ENCODE results near the gene TRIM9.
A peak's percentile ranks its signal among the peaks of the same experiment; 100 is the strongest.
"Not testable (repeated sequence)": the region's sequence is repeated elsewhere in the genome, so short reads cannot be mapped to it uniquely, and the experiment has no call there.

The TRIM9 gene

DNA sequence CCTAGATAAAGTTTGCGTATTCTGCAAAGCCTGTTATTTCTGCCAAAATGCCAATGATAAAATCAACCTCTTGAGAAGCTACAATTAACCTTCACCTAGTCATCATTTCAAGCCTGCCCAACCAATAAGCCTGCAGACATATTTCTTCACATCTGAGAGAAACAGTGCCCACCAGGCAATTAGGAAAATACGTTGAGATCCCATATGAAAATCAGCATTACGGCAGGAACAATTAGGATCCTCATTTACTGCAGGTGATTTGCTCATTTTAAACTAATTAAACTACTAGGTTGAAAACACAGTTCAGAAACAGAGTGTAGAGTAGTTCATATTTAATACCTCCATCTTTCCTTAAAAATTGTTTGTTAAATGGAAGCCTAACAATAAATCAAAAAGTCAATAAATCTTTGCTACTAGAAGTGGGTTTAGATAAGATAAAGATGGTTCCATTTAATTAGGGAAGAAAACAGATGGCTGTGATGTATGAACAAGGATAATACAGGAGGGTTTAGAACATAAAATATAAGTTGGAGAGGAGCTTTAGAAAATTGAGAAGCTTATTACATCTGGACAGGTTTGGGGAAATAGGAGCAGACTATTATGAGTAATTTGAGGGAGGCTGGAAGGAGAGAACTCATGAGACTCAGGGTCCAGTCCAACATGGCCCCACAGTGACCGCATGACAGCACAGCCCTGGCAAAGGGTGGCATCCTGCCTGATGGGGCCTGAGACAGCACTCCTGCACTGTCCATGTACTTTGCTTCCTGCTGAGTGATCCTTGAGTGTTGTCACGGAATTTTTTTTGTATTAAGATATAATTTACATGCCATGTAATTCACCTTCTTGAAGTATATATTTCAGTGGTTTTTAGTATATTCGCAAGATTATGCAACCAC lies 123.8 kb downstream of the TRIM9 start:
- no peak for TF ChIP-seq Cebpa-rat (IDR thresholded peaks at IDR 0.05)
- no peaks in the 10 kb centered on the region for H4K20me1 ChIP-seq

DNA sequence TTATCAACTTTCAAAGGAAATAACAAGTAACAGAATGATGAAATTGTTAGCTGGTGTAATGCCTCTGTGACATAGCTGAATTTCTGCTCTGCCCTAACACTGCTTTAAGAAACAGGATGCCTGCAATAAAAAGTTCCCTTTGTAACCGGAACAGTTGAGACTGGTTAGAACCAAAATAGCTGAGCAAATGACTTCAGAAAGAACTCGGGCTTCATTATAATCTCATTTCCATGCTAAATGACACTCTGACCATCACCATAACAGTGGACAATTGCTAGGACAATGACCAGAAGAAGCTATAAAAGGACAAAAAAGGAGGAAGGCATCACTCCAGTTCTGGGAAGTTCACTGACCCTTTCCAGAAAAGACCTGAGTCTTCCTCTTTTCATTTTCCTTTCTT lies 127.1 kb downstream of the TRIM9 start:
- H4K20me1 ChIP-seq, result no peaks in the 10 kb centered on the region
- TF ChIP-seq Cebpa-rat (IDR thresholded peaks at IDR 0.05), result no peak
- H3K4me2 ChIP-seq, result peak overlapping the region in 3 of 11 experiments; percentile 34 to 74 (median 66); a peak in 6 of 22 replicates
- no peaks in the 10 kb centered on the region for H3K36me3 ChIP-seq
- H3K4me3 ChIP-seq, result no peak overlapping the region
- H3K9ac ChIP-seq, result peak overlapping the region in 1 of 11 experiments; percentile 37; a peak in 1 of 22 replicates
- H3K27me3 ChIP-seq, result no peaks in the 10 kb centered on the region
- no peaks in the 10 kb centered on the region for H3K9me3 ChIP-seq (replicated peaks in 1 of 11)
- H3K4me1 ChIP-seq, result peaks cover 0 to 34% (median 0%) of the 10 kb centered on the region in 10 experiments; a peak in 6 of 20 replicates
- H3K27ac ChIP-seq, result peak overlapping the region in 2 of 11 experiments; percentile 51; a peak in 2 of 22 replicates

More for the DNA sequence above, 123.8 kb downstream of the TRIM9 start:
- Histone ChIP-seq H3K9me3 (replicated peaks in 1 of 11) (no peaks in the 10 kb centered on the region), H3K9ac (no peak overlapping the region), H3K4me2 (no peak overlapping the region), H3K27ac (no peak overlapping the region), H3K27me3 (no peaks in the 10 kb centered on the region), H3K4me1 (peaks cover 0 to 34% (median 0%) of the 10 kb centered on the region in 10 experiments; a peak in 6 of 20 replicates), H3K36me3 (no peaks in the 10 kb centered on the region), H3K4me3 (no peak overlapping the region)

DNA sequence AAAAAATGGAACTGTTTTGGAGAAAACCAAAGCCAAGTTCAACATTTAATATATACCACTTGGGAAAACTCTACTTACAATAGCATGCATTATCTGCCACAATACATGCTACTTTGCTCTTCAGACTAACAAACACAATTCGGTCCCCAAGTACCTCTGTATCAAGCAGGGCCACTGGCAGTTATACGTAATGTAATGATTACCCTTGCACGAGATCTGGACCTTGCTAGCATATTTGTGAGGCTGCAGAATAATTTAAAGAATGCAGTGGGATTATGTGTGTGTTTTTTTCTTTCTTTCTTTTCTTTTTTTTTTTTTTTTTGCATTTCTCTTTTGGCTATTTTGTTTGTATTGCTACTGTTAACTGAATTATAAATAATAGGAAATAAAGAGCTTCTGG lies 127.8 kb downstream of the TRIM9 start:
- no peak for TF ChIP-seq Cebpa-rat (IDR thresholded peaks at IDR 0.05)
- no peaks in the 10 kb centered on the region for H3K36me3 ChIP-seq
- H3K4me3 ChIP-seq, result no peak overlapping the region
- no peaks in the 10 kb centered on the region for H3K9me3 ChIP-seq (replicated peaks in 1 of 11)
- no peaks in the 10 kb centered on the region for H3K27me3 ChIP-seq
- peak overlapping the region in 2 of 11 experiments; percentile 66 to 74; a peak in 4 of 22 replicates for H3K4me2 ChIP-seq
- peaks cover 0 to 34% (median 0%) of the 10 kb centered on the region in 10 experiments; a peak in 6 of 20 replicates for H3K4me1 ChIP-seq
- peak overlapping the region in 2 of 11 experiments; percentile 51; a peak in 2 of 22 replicates for H3K27ac ChIP-seq
- no peaks in the 10 kb centered on the region for H4K20me1 ChIP-seq
- H3K9ac ChIP-seq, result peak overlapping the region in 1 of 11 experiments; percentile 37; a peak in 1 of 22 replicates

DNA sequence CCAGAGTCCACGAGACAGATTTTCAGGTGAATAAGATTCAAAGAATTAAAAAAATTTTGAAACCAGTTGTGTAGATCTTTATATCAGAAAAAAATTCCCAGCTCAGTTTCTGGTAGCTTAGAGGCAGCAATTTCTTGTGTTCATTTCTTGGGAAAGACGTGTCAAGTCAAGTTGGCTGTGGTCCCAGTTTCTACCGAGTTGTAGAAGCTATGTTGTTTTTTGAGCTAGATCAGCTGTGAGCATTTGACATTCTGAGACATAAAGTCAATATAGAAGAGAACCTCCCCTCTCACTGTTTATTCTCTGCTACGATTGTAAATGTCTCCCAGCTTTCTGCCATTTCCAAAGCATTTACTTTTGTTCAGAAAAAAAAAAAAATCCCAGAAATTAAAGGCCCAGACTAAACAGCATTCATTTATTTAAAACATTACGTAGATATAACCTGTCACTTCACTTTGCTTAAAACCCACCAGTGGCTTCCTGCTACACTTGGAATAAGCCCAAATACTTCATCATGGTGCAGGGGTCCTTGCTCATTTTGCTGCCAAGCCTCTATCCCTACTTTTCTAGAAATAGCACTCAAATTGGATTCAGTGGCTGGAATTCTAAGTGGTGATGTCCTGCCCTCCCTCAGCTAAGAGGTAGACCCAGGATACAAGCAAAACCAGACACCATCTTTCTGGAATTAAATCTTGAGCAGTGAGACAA lies 130.1 kb downstream of the TRIM9 start:
- Histone ChIP-seq H3K27ac (no peak overlapping the region), H3K4me1 (peaks cover 0 to 43% (median 0%) of the 10 kb centered on the region in 10 experiments; a peak in 6 of 20 replicates), H3K4me2 (no peak overlapping the region), H4K20me1 (no peaks in the 10 kb centered on the region), H3K4me3 (no peak overlapping the region), H3K9ac (no peak overlapping the region), H3K27me3 (no peaks in the 10 kb centered on the region), H3K9me3 (replicated peaks in 1 of 11) (no peaks in the 10 kb centered on the region), H3K36me3 (no peaks in the 10 kb centered on the region)
- no peak for TF ChIP-seq Cebpa-rat (IDR thresholded peaks at IDR 0.05)

DNA sequence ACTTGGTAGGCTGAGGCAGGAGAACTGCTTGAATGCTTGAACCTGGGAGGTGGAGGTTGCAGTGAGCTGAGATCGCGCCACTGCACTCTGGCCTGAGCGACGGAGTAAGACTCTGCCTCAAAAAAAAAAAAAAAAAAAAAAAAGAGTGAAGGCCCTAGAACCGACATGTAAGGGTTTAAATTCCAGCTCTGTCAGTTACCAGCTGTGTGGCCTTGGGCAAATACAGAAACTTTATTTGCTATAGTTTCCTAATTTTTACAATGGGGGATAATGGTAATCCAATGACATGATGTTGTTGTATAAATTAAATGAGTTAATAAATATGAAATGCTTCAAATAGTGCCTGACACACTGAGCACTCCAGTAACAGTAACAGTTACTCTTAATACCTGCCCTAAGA lies 131.0 kb downstream of the TRIM9 start:
- Histone ChIP-seq H4K20me1 (no peaks in the 10 kb centered on the region), H3K4me1 (peaks cover 0 to 38% (median 0%) of the 10 kb centered on the region in 10 experiments; a peak in 6 of 20 replicates), H3K36me3 (no peaks in the 10 kb centered on the region), H3K9me3 (replicated peaks in 1 of 11) (no peaks in the 10 kb centered on the region), H3K27me3 (no peaks in the 10 kb centered on the region), H3K4me2 (no peak overlapping the region), H3K4me3 (no peak overlapping the region), H3K27ac (no peak overlapping the region), H3K9ac (no peak overlapping the region)
- TF ChIP-seq Cebpa-rat (IDR thresholded peaks at IDR 0.05), result no peak

DNA sequence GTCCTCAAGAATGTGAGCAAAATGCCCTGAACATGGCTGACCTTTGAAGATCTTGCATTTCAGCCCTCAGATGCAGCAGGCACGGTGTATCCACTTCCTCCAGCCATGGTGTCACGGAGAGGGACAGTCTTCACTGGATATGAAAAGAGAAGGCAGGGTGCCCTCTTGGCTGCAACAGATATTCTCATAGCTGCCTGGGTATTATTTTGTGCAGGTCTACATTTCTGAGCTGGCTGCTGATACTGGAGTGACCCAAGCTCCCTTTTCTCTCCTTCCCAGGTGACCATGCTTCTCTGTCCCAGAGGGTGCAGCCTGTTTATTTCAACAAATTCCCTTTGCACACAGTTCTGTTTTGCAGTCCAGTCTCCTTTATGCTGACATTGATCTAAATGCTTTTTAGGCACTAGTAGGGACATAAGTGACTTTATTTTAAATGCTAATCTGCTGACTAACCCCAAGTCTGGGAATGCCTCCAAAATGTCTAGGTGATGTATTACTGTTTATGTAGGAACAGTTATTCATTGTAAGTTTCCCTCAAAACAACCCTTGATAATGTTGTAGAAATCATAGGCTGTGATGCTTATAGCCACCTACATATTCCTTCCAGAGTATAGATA lies 133.2 kb downstream of the TRIM9 start:
- Histone ChIP-seq H3K9me3 (replicated peaks in 1 of 11) (0 out of 22 replicates have a peak, but pooled peaks cover 0 to 5% (median 0%) of the 10 kb centered on the region in 11 experiments), H3K9ac (no peak overlapping the region), H3K4me3 (no peak overlapping the region), H3K36me3 (no peaks in the 10 kb centered on the region), H3K4me1 (peaks cover 0 to 18% (median 0%) of the 10 kb centered on the region in 10 experiments; a peak in 5 of 20 replicates), H3K27me3 (no peaks in the 10 kb centered on the region), H3K27ac (no peak overlapping the region), H3K4me2 (peak overlapping the region in 2 of 11 experiments; percentile 22 to 31; a peak in 2 of 22 replicates), H4K20me1 (no peaks in the 10 kb centered on the region)
- TF ChIP-seq Cebpa-rat (IDR thresholded peaks at IDR 0.05), result no peak

DNA sequence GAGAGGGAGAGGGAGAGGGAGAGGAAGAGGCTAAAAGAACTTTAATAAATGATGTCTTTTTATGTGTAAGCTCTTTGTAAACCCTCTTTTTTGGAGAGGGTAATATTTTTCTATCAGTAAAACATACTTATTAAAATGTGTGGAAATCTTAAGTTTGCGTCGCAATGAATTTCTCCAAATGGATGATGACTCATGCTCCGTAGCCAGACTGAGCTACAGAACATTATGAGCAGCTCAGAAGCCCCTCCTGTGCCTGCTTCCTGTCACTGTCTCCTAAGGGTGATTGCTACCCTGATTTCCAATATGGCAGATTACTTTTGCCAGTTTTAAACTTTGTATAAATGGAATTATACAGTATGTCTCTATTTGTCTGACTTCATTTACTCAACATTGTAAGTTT lies 137.6 kb downstream of the TRIM9 start:
- Histone ChIP-seq H3K36me3 (no peaks in the 10 kb centered on the region), H3K4me2 (no peak overlapping the region), H3K27me3 (no peaks in the 10 kb centered on the region), H3K9ac (no peak overlapping the region), H3K4me3 (no peak overlapping the region), H3K4me1 (peaks cover 0 to 43% (median 12%) of the 10 kb centered on the region in 10 experiments; a peak in 12 of 20 replicates), H3K27ac (no peak overlapping the region), H4K20me1 (no peaks in the 10 kb centered on the region), H3K9me3 (replicated peaks in 1 of 11) (0 out of 22 replicates have a peak, but pooled peaks cover 0 to 5% (median 0%) of the 10 kb centered on the region in 11 experiments)
- TF ChIP-seq Cebpa-rat (IDR thresholded peaks at IDR 0.05), result no peak

DNA sequence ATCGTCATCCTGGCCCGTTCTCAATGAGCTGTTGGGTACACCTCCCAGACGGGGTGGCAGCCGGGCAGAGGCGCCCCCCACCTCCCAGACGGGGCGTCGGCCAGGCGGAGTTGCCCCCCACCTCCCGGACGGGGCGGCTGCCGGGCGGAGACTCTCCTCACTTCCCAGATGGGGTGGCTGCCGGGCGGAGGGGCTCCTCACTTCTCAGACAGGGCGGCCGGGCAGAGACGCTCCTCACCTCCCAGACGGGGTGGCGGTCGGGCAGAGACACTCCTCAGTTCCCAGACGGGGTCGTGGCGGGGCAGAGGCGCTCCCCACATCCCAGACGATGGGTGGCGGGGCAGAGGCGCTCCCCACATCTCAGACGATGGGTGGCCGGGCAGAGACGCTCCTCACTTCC lies 138.5 kb downstream of the TRIM9 start:
- not testable (repeated sequence) for H3K27me3 ChIP-seq; H3K9me3 ChIP-seq (replicated peaks in 1 of 11); H3K36me3 ChIP-seq; H3K9ac ChIP-seq; H4K20me1 ChIP-seq; H3K27ac ChIP-seq; H3K4me2 ChIP-seq; H3K4me3 ChIP-seq
- peaks cover 0 to 48% (median 12%) of the 10 kb centered on the region in 10 experiments; a peak in 13 of 20 replicates for H3K4me1 ChIP-seq
